GM19455 (cell line): ENCODE data around the gene CCDC24.

ENCODE experiments used
- ATAC-seq: cut with Tn5 transposase; IDR thresholded peaks from one replicate; pipeline ENCODE4 v1.9.1; 2021; ENCODE audit not compliant: unreplicated experiment

CCDC24 gene

DNA sequence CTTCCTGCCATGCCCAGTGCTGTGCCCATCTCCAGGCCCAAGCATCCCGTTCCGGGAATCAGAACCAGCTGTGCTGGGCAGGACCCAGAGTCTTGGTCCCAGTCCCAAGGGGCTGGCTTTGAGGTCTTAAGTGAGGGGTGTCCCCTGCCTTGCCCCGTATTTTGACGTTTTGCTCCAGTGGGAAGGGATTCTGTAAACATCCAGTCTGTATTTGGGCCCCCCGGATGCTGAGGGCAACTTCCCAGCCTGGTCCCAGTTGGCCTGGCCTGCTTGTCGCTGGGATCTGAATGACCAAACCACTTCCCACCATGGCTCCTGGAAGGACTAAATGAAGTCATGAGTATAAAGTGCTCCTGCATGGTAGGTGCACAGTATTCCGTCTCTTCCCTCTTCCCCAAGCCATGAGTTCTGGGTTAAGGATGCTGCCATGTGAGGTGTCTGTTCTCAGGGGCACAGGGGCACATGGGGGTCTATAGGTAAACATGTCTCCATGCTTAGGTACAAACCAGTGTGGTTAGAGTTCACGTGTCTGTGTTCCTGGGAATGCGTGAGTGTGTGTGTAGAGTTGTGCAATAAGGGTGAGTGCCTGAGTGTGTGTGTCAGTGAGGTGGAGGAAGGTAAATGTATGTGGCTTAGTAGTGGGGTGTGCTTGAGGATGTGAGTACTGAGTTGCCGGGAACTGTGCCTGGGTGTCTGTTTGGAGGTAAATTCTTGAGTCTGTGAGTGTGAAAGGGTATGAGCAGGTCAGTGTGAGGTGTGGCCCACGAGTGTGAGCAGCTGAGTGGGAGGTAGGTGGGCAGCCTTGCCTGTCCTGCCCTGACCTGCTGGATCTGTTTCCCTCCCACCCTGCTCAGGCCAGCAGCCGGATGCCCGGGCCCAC, 10.9 kb upstream of the CCDC24 start:
- no peak for ATAC-seq

GRCh38 chr1:43981135-43981491, 10.3 kb upstream of the CCDC24 start:
- no peak for ATAC-seq

DNA sequence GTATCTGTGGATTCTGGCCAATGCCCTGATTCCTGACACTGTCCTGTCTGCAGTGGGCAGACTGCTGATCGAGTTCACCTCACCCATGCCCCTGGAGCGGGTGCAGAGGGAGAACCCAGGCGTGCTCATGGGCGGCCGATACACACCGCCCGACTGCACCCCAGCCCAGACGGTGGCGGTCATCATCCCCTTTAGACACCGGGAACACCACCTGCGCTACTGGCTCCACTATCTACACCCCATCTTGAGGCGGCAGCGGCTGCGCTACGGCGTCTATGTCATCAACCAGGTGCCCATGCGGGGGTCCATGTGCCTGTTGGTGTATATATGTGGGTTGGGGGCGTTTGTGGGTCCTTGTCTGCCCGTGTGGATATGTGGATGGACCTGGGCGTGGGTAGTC, 9.8 kb upstream of the CCDC24 start:
- ATAC-seq: no peak

- ATAC-seq: no peak
Measured at GRCh38 chr1:43982241-43982640, 9.2 kb upstream of the CCDC24 start.

GRCh38 chr1:43982808-43983207, 8.6 kb upstream of the CCDC24 start:
- no peak for ATAC-seq

DNA sequence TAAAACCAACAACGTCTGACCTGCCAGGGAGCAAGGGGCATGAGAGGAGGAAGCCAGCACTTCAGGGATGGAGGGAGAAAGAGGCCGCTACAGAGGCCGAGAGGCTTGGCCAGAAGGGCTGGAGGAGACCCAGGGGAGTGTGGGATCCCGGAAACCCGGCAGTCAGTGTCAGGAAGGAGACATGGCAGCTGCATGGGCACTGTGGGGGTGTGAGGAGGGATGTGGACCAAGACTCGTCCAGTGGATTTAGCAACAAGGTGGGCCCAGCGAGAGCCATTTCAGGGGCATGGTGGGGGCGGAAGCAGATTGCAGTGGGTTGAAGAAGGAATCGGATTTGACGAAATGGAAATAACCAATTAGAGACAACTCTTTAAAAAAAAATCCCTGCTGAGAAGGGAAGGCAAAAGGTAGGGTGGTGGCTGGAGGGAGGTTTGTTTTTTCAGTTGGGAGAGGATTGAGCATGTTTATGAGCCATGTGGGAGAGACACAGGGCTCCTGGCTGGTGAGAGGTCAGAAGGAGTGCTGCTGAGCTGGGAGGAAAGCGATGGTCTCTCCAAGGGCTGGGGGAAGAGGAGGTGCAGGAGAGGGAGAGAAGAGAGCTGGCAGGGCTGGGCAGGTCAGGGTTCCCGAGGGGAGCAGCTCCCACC, 8.0 kb upstream of the CCDC24 start:
- ATAC-seq: no peak

- ATAC-seq: no peak
Measured at GRCh38 chr1:43984855-43985254, 6.5 kb upstream of the CCDC24 start.

DNA sequence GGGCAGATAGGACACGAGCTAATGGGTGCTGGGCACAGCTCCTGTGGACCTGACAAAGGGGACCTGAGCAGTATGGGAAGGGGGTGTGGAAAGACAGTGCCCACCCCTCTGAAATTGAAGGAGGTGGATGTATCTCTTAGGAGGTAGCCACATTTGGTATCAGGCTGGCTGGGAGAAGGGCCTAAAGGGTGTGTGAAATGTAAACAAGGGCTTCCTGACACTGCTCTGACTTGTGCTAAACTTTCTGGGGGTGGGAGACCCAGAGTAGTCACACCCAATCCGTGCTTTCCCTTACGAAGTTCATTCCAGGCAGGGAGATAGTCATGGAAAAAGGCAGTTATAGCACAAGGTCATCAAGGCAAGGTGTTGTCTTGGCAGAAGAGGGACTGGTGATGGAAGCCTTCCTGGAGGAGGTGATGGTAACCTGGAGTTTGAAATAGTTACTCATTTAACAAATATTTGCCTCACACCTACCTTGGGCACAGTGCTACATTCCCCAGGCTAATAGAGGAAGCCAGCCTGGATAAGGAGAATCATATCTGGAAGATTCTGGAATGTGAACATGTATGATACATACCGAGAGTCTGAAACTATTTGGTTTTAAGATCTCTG, 5.3 kb upstream of the CCDC24 start:
- ATAC-seq: no peak

- no peak for ATAC-seq
Measured at GRCh38 chr1:43986712-43987111, 4.7 kb upstream of the CCDC24 start.

GRCh38 chr1:43987159-43987902, 4.1 kb upstream of the CCDC24 start:
- no peak for ATAC-seq

GRCh38 chr1:43990271-43991199, 864 bp upstream of the CCDC24 start:
- no peak for ATAC-seq

DNA sequence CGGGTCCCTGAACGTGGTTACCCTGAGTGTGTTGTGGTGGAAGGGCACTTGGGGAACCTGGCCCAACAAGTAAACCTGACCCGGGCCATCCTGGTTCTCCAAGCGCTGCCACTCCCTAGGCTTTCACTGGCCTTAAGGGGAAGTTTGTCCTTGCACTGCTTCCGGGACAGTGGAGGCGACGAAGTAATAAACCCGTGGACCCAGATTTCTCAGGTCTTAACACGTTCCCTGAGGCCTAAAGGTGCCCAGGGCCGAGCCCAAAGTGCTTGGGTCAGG, 261 bp upstream of the CCDC24 start:
- ATAC-seq: no peak

DNA sequence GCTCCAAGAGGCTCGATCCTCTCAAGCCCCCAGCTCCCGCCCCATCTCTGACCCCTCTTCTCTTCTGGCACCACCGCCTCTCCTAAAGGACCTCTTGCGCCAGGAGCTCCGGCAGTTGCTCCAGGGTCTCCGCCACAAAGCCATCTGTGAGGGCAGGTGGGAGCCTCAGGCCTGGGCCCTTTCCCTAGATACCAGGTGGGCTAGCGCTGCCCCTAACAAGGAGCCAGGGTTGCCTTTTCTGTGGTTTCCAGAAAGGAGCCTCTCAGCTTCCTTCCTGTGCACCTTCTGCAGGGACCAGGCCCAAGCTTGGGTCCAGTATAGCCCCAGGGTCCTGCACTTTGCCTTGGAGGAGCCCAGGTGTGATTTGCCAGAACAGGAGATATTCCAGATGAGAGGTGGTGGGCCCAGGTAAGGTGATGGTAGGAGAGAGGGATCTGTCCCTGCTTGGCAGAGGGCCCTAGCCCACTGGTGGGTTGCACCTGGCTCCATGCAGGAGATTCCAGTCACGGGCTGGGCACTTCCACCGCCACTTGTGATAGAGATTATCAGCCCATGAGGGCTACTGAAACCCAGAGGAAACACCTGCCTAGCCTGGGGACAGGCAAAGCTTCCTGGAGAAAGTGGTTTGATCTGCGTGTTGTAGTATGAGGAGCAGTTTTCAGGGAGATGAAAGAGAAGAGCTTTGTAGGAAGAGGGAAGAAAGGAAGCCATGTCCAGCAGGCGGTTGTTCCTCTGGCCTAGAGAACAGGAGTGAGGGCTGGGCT, 1.0 kb downstream of the CCDC24 start:
- ATAC-seq: no peak

GRCh38 chr1:43993206-43993914, 2.0 kb downstream of the CCDC24 start:
- ATAC-seq: no peak

- no peak for ATAC-seq
Measured at GRCh38 chr1:43994071-43994470, 2.7 kb downstream of the CCDC24 start.

DNA sequence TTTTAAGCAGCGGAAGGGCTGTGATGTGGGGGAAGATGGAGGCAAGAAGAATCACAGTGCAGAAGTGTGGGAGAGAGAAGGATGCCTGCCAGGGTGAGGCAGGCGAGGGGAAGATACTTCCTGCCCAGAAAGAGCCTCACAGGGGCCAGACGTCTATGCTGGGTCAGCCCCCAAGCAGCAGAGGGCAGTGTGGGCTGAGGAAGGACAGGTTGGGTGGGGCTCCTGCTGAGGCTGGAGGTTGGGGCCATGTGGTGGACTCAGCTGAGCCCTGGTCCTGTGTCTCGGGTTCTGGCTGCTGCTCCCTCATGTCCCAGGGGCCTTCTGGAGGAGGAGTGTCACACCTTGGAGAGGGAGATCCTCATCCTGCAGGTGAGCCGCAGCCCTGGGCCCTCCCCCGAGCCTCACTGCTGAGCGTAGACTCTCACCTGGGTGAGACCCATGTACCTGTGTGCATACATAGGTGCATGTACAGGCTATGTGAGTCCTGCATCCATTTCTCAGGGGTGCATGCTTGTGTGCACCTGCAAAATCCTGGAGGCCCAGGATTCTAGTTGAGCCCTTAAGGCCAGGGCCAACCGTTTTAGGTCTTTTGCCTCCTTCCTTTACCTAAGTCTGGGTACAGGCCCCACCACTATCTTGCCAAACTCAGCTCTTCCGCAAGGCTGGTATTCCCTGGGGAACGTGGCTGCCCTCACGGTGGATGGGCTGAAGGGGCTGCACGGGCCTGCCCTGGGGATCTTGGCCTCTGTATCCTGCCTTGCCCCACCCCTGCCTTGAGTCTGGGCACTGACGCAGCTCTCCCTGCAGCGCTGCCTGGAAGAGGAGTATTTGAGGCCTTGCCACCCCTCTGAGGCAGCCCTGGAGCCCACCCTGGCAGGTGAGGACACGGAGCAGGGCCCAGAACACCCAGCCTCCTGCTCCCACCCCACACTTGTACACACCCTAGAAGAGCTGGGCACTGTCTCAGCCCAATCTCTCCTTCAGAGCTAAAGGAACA, 3.7 kb downstream of the CCDC24 start:
- ATAC-seq: no peak

GRCh38 chr1:43995984-43996732, 4.8 kb downstream of the CCDC24 start:
- no peak for ATAC-seq
